Ectodermal cell (in vitro differentiated cells): ENCODE results near the gene IFT172.

Source experiments
- H3K27ac ChIP-seq: 2 replicates; pipeline ENCODE4 v1.7.0; 2013; ENCODE audit warnings: mild to moderate bottlenecking, low read depth, low read length; ENCODE audit not compliant: insufficient read depth, poor library complexity, severe bottlenecking
- H3K27me3 ChIP-seq: 2 replicates; pipeline ENCODE4 v1.7.0; 2013; ENCODE audit warnings: mild to moderate bottlenecking, low read length; ENCODE audit not compliant: insufficient read depth, control insufficient read depth, poor library complexity, severe bottlenecking
- H3K36me3 ChIP-seq: one replicate; pipeline ENCODE4 v1.7.0; 2013; ENCODE audit warnings: low read length; ENCODE audit not compliant: control insufficient read depth, insufficient read depth
- H3K4me1 ChIP-seq: one replicate; pipeline ENCODE4 v1.7.0; 2013; ENCODE audit warnings: low read length; ENCODE audit not compliant: control insufficient read depth, insufficient read depth
- H3K4me3 ChIP-seq: 2 replicates; pipeline ENCODE4 v1.7.0; 2013; ENCODE audit warnings: low read depth, low read length, control low read depth; ENCODE audit not compliant: insufficient read depth
- H3K9me3 ChIP-seq: 2 replicates; pipeline ENCODE4 v1.7.0; 2013; ENCODE audit warnings: mild to moderate bottlenecking, low read length, moderate library complexity; ENCODE audit not compliant: control insufficient read depth
- WGBS, 2 experiments: methylation state at CpG; one replicate each; pipeline ENCODE4 v1.1.7; 2013; ENCODE audit warnings: missing lambda C conversion rate in 2 of 2; 5-methylcytosine and 5-hydroxymethylcytosine counted together

Gene IFT172

GRCh38 chr2:27518113-27518781 lies 28.7 kb upstream of the IFT172 start:
- Histone ChIP-seq H3K4me3 (no peak overlapping the region), H3K27ac (no peak overlapping the region), H3K36me3 (no peaks in the 10 kb centered on the region), H3K27me3 (no peaks in the 10 kb centered on the region), H3K9me3 (no peaks in the 10 kb centered on the region), H3K4me1 (no peaks in the 10 kb centered on the region)
- 89 to 93% methylated on average over 5 of the region's 5 CpGs for WGBS, 2 experiments

DNA sequence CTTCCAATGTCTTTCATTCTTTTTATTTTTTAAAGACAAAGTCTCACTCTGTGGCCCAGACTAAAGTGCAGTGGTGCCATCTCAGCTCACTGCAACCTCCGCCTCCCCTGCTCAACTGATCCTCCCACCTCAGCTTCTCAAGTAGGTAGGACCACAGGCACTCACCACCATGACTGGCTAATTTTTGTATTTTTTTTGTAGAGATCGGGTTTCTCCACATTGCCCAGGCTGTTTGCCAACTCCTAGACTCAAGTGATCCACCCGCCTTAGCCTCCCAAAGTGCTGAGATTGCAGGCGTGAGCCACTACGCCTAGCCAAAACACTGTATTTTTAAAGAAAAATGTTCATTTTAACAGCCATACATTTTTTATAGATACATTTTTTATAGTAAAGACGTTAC lies 19.8 kb upstream of the IFT172 start:
- 86 to 88% methylated on average over 4 of the region's 6 CpGs for WGBS, 2 experiments
- Histone ChIP-seq H3K4me3 (no peak overlapping the region), H3K36me3 (no peaks in the 10 kb centered on the region), H3K27me3 (no peaks in the 10 kb centered on the region), H3K27ac (no peak overlapping the region), H3K9me3 (no peaks in the 10 kb centered on the region), H3K4me1 (no peaks in the 10 kb centered on the region)

DNA sequence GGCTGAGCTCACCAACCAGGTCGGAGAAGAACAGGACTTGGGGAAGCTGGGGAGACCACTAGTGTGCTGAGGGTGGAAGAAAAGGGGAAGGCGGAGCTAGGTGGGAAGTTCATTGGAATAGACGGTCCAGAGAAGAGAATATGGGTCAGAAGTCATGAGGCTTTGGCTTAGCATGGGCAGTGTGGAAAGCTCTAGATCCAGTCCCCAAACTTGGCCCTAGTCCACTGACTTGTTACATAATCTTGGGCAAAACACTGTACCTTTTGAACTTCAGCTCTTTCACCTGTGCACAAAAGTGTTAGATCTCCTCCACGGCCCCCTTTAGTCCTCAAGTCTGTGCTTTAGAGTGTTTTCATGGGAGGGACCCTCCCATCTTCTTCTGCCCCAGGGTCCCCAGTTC lies 17.8 kb upstream of the IFT172 start:
- Histone ChIP-seq H3K9me3 (no peaks in the 10 kb centered on the region), H3K4me3 (no peak overlapping the region), H3K36me3 (no peaks in the 10 kb centered on the region), H3K27ac (no peak overlapping the region), H3K27me3 (no peaks in the 10 kb centered on the region), H3K4me1 (no peaks in the 10 kb centered on the region)
- WGBS, 2 experiments = 79 to 88% methylated on average over 4 of the region's 4 CpGs

DNA sequence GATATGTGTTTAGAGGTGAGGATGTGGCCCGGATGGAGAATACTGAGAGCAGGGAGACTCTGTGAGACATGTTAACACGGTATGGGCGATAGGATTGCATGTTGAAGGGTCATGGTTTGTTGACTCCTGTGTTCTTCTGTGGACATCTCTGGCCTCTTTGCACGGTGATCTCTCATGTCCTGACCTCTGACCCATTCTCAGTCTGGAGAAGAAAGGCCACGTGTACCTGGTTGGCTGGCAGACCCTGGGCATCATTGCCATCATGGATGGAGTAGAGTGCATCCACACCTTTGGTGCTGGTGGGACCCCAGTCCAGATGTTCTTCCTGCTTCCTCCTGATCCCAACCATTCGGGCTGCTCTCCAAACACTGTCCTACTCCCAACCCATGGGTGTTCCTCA lies 17.0 kb upstream of the IFT172 start:
- Histone ChIP-seq H3K36me3 (no peaks in the 10 kb centered on the region), H3K27me3 (no peaks in the 10 kb centered on the region), H3K9me3 (no peaks in the 10 kb centered on the region), H3K4me1 (no peaks in the 10 kb centered on the region), H3K4me3 (no peak overlapping the region), H3K27ac (no peak overlapping the region)
- 90 to 92% methylated on average over 6 of the region's 6 CpGs for WGBS, 2 experiments

DNA sequence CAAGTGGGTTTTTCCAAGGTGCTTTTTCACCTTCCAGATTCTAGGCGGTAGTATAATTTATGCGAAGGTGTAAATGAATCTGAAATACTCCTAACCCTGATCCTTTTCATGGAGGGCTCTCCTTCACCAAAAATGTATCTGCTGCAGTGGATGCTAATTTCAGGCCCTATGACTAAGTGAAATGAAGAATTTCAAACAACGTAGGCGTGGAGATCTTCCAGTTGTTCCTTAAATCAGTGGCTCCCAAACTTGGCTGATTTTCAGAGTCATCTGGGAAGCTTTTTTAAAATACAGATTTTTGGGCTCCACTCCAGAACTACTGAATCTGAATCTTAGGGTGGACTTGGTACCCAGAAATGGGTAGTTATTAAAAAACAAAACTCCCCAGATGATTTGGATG lies 12.6 kb upstream of the IFT172 start:
- H3K27me3 ChIP-seq = peaks cover 22% of the 10 kb centered on the region
- 88 to 92% methylated on average over 4 of the region's 4 CpGs for WGBS, 2 experiments

GRCh38 chr2:27501042-27501441 lies 11.5 kb upstream of the IFT172 start:
- Histone ChIP-seq H3K27ac (no peak overlapping the region), H3K9me3 (no peaks in the 10 kb centered on the region), H3K36me3 (no peaks in the 10 kb centered on the region), H3K4me1 (no peaks in the 10 kb centered on the region), H3K27me3 (peaks cover 33% of the 10 kb centered on the region), H3K4me3 (no peak overlapping the region)

More for the DNA sequence above, 12.6 kb upstream of the IFT172 start:
- Histone ChIP-seq H3K27ac (no peak overlapping the region), H3K4me3 (no peak overlapping the region), H3K9me3 (no peaks in the 10 kb centered on the region), H3K4me1 (no peaks in the 10 kb centered on the region), H3K36me3 (no peaks in the 10 kb centered on the region)

DNA sequence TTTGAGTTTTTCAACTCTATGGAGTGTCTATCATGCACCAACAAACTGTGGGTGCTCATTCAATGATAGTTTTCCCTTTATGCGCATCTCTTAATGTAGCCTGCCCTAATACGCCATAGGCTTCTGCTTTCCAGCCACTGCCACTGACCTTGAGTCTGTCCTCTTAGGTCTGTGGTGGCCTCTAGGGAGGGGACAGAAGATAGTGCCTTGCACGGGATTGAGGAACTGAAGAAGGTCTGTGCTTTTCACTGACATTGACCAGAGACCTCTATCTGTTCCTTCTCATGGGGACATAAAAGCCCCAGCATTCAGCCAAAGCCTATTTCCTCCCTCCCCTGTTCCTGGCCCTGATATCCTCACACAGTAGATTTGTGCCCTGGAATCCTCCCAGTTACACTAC lies 9.4 kb upstream of the IFT172 start:
- Histone ChIP-seq H3K4me3 (no peak overlapping the region), H3K27ac (no peak overlapping the region), H3K9me3 (no peaks in the 10 kb centered on the region), H3K36me3 (no peaks in the 10 kb centered on the region), H3K27me3 (peaks cover 54% of the 10 kb centered on the region), H3K4me1 (no peaks in the 10 kb centered on the region)
- WGBS, 2 experiments = 89 to 91% methylated on average over 3 of the region's 3 CpGs

DNA sequence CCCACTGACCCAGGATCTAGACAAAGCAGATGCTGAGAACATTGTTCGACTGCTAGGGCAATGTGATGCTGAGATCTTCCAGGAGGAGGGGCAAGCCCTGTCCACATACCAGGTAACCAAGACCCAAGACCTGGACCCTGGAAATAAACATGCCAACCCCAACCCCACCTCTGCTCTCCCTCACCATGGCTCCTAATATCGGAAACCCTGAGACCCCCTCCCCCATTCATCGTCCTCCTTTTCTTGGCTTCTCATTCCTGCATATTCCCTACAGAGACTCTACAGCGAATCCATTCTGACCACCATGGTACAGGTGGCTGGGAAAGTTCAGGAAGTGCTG lies 7.7 kb upstream of the IFT172 start:
- Histone ChIP-seq H3K36me3 (no peaks in the 10 kb centered on the region), H3K27me3 (peaks cover 62% of the 10 kb centered on the region), H3K4me3 (no peak overlapping the region), H3K9me3 (no peaks in the 10 kb centered on the region), H3K27ac (no peak overlapping the region), H3K4me1 (no peaks in the 10 kb centered on the region)
- 67 to 70% methylated on average over 4 of the region's 4 CpGs for WGBS, 2 experiments

DNA sequence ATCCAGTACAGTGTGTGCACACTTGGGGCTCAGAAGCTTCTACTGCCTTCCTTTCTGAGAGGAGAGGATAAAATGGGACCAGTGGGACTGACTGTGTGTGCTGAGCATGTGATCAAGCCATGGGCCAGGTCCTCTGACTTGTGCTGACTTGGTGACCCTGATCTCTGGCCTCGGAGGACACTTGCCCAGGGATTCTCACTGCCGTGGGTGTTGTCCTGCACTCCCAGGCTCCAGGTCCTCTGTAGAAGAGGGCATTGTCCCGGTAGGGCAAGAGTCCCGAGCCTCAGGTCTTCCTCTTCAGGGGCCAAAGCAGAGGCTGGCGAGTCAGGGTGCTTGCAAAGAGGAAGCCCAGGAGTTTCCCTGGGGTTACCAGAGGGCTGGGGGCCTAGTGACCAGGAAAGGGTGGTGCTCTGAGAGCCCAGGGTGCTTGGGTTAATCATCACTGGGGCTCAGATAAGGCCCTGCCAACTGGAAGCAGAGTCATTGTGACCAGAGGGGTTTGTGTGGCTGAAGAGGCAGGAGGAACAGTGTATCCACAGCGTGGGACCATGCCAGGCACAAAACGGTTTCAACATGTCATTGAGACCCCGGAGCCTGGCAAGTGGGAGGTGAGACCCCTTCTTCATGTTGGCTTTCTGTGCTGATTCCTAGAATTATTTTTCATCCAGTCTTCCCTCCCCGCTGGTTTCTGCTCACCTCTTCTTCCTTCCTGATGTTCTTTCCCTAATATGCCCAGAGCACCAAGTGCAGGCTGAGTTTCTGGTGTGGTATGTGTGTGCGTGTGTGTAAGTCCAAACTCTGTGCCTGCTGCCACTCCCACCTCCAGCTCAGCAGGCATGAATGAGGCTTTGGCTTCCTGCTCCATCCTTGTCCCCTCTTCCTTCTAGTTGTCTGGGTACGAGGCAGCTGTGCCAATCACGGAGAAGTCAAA lies 7.1 kb upstream of the IFT172 start, which contains the start of gene GCKR:
GCKR (plus strand) TSS at position 483 of the 931 bp plus-strand sequence; CDS start at position 549, 66 bp downstream.
- Histone ChIP-seq H3K36me3 (no peaks in the 10 kb centered on the region), H3K27me3 (peaks cover 62% of the 10 kb centered on the region), H3K9me3 (no peaks in the 10 kb centered on the region), H3K4me1 (no peaks in the 10 kb centered on the region), H3K4me3 (no peak within 1 kb of the TSS), H3K27ac (no peak within 1 kb of the TSS)
- 91 to 93% methylated on average over 12 of the region's 12 CpGs for WGBS, 2 experiments

DNA sequence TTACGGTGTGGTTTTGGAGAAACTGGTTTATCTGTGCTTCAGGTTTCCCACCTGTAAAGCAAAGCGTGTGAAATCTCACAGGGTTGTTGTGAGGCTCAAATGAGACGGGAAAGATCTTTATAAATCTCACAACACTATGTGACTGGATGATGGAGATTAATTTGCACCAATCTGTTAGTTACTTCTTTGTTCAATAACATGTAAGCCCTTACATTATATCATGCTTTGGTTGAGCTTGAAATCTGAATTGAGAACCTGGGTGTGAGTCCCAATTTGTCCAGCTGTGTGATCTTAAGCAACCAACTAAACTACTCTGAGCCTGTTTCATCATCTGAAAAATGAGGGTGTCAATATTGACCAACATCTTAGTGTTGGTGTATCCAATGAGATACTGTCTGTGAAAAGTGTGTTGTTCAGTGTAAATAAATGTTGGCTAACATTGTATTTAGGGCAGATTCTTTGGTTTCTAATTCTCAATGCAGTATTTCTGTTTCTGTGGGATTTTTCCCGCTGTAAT lies 6.4 kb upstream of the IFT172 start:
- H3K4me1 ChIP-seq = no peaks in the 10 kb centered on the region
- H3K4me3 ChIP-seq = no peak overlapping the region
- H3K9me3 ChIP-seq = no peaks in the 10 kb centered on the region
- H3K27ac ChIP-seq = no peak overlapping the region
- no peaks in the 10 kb centered on the region for H3K36me3 ChIP-seq
- peaks cover 62% of the 10 kb centered on the region for H3K27me3 ChIP-seq
- 69 to 85% methylated on average over 3 to 4 of the region's 4 CpGs for WGBS, 2 experiments
